GM21360 (cell line): ENCODE results near the gene BMP8A.
"Not testable (repeated sequence)": the region's sequence is repeated elsewhere in the genome, so short reads cannot be mapped to it uniquely, and the experiment has no call there.

Experiments
- ATAC-seq: cut with Tn5 transposase; IDR thresholded peaks from one replicate; pipeline ENCODE4 v1.9.1; 2021; ENCODE audit warnings: mild to moderate bottlenecking, moderate library complexity; ENCODE audit not compliant: unreplicated experiment

Gene BMP8A

GRCh38 chr1:39481289-39481688, 10.1 kb upstream of the BMP8A start:
- ATAC-seq = no peak

DNA sequence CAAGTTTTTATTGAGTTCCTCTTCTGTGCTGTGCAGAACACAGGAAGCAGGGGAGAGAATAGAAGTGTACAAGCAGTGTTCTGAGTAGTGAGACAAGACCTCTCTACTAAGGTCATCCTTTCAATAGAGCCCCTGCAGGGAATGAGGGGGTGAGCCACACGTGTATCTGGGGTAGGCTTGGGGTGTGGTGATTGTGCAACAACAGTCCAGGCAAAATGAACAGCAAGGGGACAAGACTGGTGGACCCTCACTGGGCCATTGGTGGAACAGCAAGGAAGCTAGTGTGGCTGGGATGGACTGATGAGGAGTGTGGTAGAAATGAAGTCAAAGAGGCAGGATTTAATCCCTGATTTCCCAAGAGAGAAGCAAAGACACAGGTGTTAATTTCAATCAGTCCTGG, 8.2 kb upstream of the BMP8A start:
- ATAC-seq = no peak

GRCh38 chr1:39484564-39484963, 6.9 kb upstream of the BMP8A start:
- ATAC-seq = no peak

DNA sequence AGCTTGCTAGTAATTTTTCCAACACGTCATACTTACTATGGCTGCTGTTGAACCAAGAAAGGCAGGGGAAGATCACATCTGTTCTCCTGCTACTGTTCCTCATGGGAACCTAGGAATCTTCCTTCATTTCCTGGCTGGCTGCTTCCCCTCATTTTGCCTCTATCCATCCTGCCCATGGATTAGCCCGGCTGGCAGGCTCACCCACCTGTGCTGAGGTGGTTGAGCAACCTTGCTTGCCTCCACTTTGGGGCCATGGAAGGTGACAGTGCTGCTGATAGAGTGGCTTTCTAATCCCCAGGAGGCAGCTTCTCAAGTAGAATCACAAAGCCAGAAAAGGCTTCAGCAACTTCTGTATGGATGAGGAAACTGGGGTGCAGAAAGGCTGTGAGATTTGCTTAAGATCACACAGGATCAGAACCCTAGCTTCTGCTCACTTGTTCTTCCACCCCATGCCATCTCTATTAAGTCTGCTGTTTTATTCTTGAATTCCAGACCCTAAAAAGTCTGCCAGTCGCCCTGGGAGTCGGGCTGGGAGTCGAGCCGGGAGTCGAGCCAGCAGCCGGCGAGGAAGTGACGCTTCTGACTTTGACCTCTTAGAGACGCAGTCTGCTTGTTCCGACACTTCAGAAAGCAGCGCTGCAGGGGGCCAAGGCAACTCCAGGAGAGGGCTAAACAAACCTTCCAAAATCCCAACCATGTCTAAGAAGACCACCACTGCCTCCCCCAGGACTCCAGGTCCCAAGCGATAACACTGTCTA, 6.2 kb upstream of the BMP8A start:
- ATAC-seq = no peak

- no peak for ATAC-seq
These were observed 3.4 kb upstream of the BMP8A start for GRCh38 chr1:39488012-39488545.

GRCh38 chr1:39488793-39489566, 2.5 kb upstream of the BMP8A start:
- ATAC-seq = no peak

- no peak for ATAC-seq
These were observed 1.7 kb upstream of the BMP8A start for GRCh38 chr1:39489567-39490239.

GRCh38 chr1:39490596-39491145, 765 bp upstream of the BMP8A start:
- peak; percentile 19 for ATAC-seq

DNA sequence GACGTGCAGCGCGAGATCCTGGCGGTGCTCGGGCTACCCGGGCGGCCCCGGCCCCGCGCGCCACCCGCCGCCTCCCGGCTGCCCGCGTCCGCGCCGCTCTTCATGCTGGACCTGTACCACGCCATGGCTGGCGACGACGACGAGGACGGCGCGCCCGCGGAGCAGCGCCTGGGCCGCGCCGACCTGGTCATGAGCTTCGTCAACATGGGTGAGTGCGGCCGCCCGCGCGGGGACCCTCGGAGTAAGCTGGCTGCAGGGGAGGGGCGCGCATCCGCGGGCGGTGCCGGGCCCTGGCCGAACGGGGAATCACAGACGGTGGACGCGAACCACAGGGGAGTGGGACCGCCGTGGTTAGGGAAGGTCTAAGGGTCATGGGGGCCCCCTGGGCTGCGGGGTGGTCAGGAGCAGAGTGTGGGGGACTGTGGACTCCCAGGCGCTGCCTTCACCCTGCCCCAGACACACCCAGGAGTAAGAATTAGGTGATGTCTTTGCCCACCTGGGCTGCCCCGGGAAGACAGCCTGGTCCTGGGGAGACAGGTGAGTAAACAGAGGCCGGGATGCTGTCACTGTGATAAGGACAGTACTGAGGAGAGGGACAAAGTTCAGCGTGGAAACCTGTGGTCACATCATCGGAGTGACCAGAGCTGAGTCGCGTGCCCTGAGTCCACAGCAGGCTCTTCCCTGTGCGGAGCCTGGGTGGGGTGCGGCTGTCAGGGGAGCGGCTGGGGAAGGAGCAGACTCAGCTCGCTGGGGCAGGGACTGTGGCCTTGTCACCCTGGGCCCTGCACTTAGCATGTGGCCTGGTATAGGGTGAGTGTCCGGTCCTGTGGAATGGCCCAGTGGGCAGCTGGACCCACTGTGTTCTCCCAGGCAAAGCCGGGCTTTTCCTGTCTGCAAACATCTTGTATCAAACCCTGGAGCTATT, 944 bp downstream of the BMP8A start:
- not testable (repeated sequence) for ATAC-seq

DNA sequence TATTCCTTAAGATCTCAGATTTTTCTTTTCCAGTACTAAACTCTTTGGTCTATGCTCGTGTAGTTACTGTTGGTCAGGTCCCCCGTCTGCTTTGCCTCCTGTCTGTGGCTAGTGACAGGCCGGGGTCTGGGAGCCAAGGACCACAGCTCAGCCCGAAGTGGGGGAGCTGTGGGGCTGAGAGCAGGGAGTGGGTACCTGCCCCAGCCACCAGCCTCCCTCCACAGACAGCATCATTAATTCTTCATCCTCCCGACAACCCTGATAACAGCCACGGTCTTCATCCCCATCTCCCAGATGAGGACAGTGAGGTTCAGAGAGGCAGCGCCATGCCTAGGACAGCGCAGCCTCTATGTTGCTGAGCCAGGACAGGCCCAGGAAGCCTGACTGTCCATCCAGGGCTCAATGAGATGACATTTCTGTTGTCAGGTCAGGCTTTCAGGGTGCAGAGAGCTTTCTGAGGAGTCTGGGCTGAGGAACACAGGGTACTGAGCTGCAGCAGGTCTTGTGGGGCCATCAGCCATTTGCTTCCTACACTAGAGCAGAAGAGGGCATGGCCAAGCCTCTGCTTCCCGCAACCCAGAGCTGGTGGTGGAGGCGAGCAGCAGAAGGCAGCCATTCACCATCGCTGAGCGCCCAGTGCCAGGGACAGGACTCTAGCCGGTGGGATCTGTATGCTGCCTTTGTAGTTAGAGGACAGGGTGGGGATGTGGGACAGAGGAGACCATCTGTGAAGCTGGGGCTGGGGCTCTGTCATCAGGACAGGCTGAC, 1.8 kb downstream of the BMP8A start:
- not testable (repeated sequence) for ATAC-seq

DNA sequence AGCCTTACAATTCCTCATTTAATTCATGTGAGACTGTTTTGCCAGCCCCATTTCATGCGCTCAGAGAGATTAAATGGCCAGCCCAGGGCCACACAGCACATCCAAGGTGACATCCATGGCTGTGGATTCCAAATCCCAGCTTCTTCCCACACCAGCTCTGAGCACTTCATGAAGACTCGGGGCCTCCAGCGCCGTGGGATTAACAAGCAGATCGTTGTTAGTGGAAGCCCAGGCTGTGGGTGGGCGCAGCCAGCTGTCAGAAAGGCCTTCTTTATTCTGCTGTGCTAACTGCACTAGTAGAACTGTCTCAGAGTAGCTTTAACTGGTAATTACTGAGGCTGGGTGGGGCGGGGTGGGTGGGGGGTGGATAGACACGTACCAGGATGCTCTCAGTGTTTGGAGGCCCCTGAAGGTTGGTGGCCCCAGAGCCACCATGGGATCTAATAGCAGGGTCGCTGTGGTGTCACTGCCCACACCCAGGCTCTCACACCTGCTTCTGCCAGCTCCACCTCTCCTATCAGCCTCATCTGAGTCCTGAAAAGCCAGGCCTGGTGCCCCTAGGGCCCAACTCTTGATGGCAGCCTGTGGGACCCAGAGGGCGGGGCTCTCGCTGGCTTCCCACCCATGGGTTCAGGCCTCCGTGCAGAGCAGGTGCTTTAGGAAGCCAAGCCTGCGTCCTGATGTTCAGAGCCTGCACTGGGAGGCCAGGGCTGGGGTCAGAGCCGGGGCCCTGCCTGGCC, 3.4 kb downstream of the BMP8A start:
- ATAC-seq = no peak

DNA sequence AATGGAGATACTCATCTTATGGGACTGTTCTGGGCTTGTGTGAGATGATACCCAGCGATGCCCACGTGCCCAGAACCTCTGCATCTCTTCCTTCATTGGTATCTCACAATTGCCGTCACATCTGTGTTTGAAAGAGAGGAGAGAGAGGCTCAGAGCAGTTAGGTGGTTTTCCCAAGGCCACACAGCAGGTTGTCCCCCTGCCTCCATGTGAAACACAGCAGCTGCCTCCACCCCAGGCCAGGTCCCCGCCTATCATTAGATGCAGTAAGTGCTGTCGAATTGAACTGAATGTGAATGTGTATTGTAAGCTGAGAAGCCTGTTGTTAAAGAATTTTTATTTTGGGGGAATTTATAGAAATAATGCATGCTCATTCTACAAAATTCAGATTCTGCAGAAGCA, 5.1 kb downstream of the BMP8A start:
- ATAC-seq = not testable (repeated sequence)

GRCh38 chr1:39497585-39497984, 6.1 kb downstream of the BMP8A start:
- ATAC-seq = no peak

DNA sequence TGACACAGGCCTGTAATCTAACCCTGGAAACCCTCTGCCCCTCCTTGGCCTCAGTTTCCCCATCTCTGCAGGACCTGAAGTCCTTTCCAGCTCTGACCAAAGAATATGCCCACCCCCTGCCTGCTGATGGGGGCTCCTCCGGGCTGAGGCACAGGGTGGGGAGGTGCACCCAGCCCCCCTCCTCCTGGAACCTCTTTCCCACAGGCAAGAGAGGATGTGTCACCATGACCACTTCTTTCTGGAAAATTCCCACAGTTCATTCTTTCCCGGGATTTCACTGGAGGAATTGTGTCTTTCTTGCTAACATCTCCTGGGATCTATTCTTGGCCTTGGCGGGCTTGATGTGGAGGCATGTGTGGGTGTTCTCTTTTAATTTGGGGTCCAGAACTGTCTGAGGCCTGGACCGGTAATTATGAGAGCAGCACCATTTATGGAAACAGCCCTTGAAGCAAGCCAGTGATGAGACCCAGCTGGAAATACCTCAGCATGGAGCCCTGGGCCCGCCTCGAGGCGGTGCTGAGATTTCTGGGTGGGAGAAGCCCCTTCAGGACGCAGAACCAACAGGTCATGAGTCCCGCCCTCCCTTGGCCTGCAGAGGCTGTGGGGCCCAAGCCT, 6.8 kb downstream of the BMP8A start:
- not testable (repeated sequence) for ATAC-seq

DNA sequence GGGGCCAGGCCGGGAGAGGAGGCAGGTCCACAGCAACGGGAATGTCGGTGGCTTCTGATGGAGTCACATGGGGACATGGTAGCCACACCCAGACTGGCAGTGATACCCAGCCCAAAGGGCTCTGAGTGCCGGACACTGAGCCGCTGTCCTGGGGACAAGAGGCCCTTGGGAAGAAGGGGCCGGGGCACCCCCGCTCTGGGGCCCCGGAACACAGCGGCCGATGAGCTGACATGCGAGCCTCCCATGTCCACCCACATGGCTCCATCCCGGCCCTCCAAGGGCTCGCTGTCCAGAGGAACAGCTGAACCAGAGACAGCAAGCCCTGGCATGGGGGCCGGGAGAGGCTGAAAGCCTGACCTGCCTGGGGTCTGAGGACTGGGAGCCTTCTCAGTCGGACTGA, 7.4 kb downstream of the BMP8A start:
- not testable (repeated sequence) for ATAC-seq

GRCh38 chr1:39499668-39500067, 8.2 kb downstream of the BMP8A start:
- ATAC-seq = no peak

GRCh38 chr1:39500862-39501389, 9.5 kb downstream of the BMP8A start:
- no peak for ATAC-seq

GRCh38 chr1:39501666-39502065, 10.2 kb downstream of the BMP8A start:
- no peak for ATAC-seq
